Forelimb muscle (tissue), 1 donor: ENCODE measurements around the gene PNPLA1. TPM values are rescaled to one million over a fixed set of nuclear protein-coding genes. Genes with fewer than 3 reads are reported as not detected.
"Not testable (repeated sequence)": the region's sequence is repeated elsewhere in the genome, so short reads cannot be mapped to it uniquely, and the experiment has no call there.

ENCODE experiments used
- DNase-seq: peaks from one replicate; pipeline ENCODE4 v3.0.0-alpha.2; 2013; ENCODE audit warnings: low read depth
- polyA plus RNA-seq: library from polyadenylated mRNA; unstranded; fragments of 120-200 nt; gene quantifications from one replicate; pipeline ENCODE4 v1.2.1, GENCODE V29; 2013; ENCODE audit not compliant: insufficient read length

Gene PNPLA1
- polyA plus RNA-seq, 1 donor = 0.06 TPM

GRCh38 chr6:36334832-36335459 is 65.1 kb downstream of the PNPLA1 start:
- DNase-seq = no peak

- DNase-seq = no peak
These were observed 65.8 kb downstream of the PNPLA1 start for GRCh38 chr6:36335465-36336207.

GRCh38 chr6:36336208-36336710 is 66.4 kb downstream of the PNPLA1 start:
- DNase-seq = no peak

GRCh38 chr6:36336779-36337241 is 67.0 kb downstream of the PNPLA1 start, which contains the start of gene BNIP5:
Gene BNIP5 (minus strand): TSS chr6:36336888. CDS start chr6:36330690, 6,198 bp downstream.
- no peak for DNase-seq

GRCh38 chr6:36337814-36338213 is 68.0 kb downstream of the PNPLA1 start:
- no peak for DNase-seq

- not testable (repeated sequence) for DNase-seq
These were observed 68.4 kb downstream of the PNPLA1 start for GRCh38 chr6:36338223-36338622.

GRCh38 chr6:36339146-36339545 is 69.3 kb downstream of the PNPLA1 start:
- DNase-seq = no peak

GRCh38 chr6:36340306-36340617 is 70.4 kb downstream of the PNPLA1 start:
- DNase-seq = no peak

- DNase-seq = no peak
These were observed 71.0 kb downstream of the PNPLA1 start for GRCh38 chr6:36340618-36341454.

GRCh38 chr6:36343109-36343680 is 73.3 kb downstream of the PNPLA1 start:
- no peak for DNase-seq

- DNase-seq = no peak
These were observed 76.0 kb downstream of the PNPLA1 start for GRCh38 chr6:36345681-36346466.

GRCh38 chr6:36346486-36347273 is 76.8 kb downstream of the PNPLA1 start:
- DNase-seq = no peak

- no peak for DNase-seq
These were observed 77.8 kb downstream of the PNPLA1 start for GRCh38 chr6:36347621-36348020.

GRCh38 chr6:36349240-36349639 is 79.4 kb downstream of the PNPLA1 start:
- DNase-seq = no peak

GRCh38 chr6:36350082-36350481 is 80.2 kb downstream of the PNPLA1 start:
- DNase-seq = no peak

GRCh38 chr6:36350681-36351571 is 81.1 kb downstream of the PNPLA1 start:
- DNase-seq = no peak

- no peak for DNase-seq
These were observed 82.8 kb downstream of the PNPLA1 start for GRCh38 chr6:36352477-36353157.

- DNase-seq = no peak
These were observed 83.6 kb downstream of the PNPLA1 start for GRCh38 chr6:36353411-36353915.
